GM12878 (cell line): ENCODE data around the gene TBX10. TPM values are rescaled to one million over a fixed set of nuclear protein-coding genes. Genes with fewer than 3 reads are reported as not detected.
"Not testable (repeated sequence)": the region's sequence is repeated elsewhere in the genome, so short reads cannot be mapped to it uniquely, and the experiment has no call there.

ENCODE experiments used
- ATAC-seq: fragments of 200-7000 bp; cut with Tn5 transposase; 3 replicates; pipeline ENCODE4 v1.9.1; 2020; ENCODE audit warnings: mild to moderate bottlenecking, moderate library complexity
- BruUV-seq: library from RNA; stranded (reverse); fragments of 400-500 nt; replicated peaks from 2 replicates; lab custom pipeline; 2021; lab: Mats Ljungman, UMichigan
- CTCF ChIA-PET: fragments of 300-600 bp; sonication (Branson Sonifier 250); formaldehyde crosslinking; extraction: SDS; loops from one replicate; lab custom pipeline; 2021; ENCODE audit warnings: inconsistent platforms; lab: Yijun Ruan, JAX
- POLR2A ChIA-PET: fragments of 350-600 bp; formaldehyde crosslinking; extraction: SDS; loops from one replicate; lab custom pipeline; 2021; ENCODE audit warnings: inconsistent platforms; lab: Charles Lee
- RAD21 ChIA-PET: fragments of 300-600 bp; sonication (Branson Sonifier 250); formaldehyde crosslinking; loops from one replicate; lab custom pipeline; 2023; ENCODE audit warnings: antibody characterized with exemption; ENCODE audit not compliant: unreplicated experiment; lab: Charles Lee
- SMC1A ChIA-PET: fragments of 300-600 bp; sonication (Branson Sonifier 250); formaldehyde crosslinking; loops from one replicate; lab custom pipeline; 2023; ENCODE audit not compliant: unreplicated experiment, uncharacterized antibody; lab: Charles Lee
- DNase-seq: peaks from one replicate; pipeline ENCODE4 v3.0.0-alpha.2; 2011; ENCODE audit warnings: low read depth, low spot score
- FAIRE-seq: peaks from 3 replicates; lab custom pipeline; 2011; peaks lifted over from hg19 to GRCh38; lab: Jason Lieb, UNC
- H2AFZ ChIP-seq: 2 replicates; pipeline ENCODE4 v1.6.0; 2011; ENCODE audit warnings: low read depth, low read length, control low read depth; ENCODE audit not compliant: control insufficient read depth
- H3K27ac ChIP-seq: 2 replicates; pipeline ENCODE4 v1.5.1; 2011; ENCODE audit warnings: control low read depth; ENCODE audit not compliant: control insufficient read depth, insufficient read depth
- H3K27me3 ChIP-seq, 2 experiments: replicated peaks in 1 of 2; 2 replicates each; pipeline versions ENCODE4 v1.6.0 to v1.6.1; 2011; ENCODE audit warnings: low read length in 1 of 2; ENCODE audit not compliant: control insufficient read depth in 2 of 2, insufficient read depth in 2 of 2
- H3K36me3 ChIP-seq, 2 experiments: 2 replicates each; pipeline ENCODE4 v1.5.1; 2011; ENCODE audit warnings: low read length in 1 of 2; ENCODE audit not compliant: control insufficient read depth in 2 of 2, insufficient read depth in 2 of 2
- H3K4me1 ChIP-seq: 2 replicates; pipeline ENCODE4 v1.6.1; 2011; ENCODE audit warnings: mild to moderate bottlenecking, low read length, moderate library complexity, mixed read lengths; ENCODE audit not compliant: control insufficient read depth, insufficient read depth
- H3K4me2 ChIP-seq: 2 replicates; pipeline ENCODE4 v1.6.0; 2011; ENCODE audit warnings: control low read depth; ENCODE audit not compliant: control insufficient read depth, insufficient read depth
- H3K4me3 ChIP-seq: fragments of 200-600 bp; sonication (generic); 2 replicates; pipeline ENCODE4 v1.5.1; 2016
- H3K79me2 ChIP-seq: 2 replicates; pipeline ENCODE4 v1.6.0; 2011; ENCODE audit warnings: low read length; ENCODE audit not compliant: control insufficient read depth, insufficient read depth
- H3K9ac ChIP-seq: 2 replicates; pipeline ENCODE4 v1.8.0; 2011; ENCODE audit warnings: low read length, control low read depth, mixed read lengths; ENCODE audit not compliant: control insufficient read depth, insufficient read depth
- H3K9me3 ChIP-seq: replicated peaks from 3 replicates; pipeline ENCODE4 v1.5.1; 2011; ENCODE audit warnings: mild to moderate bottlenecking, low read length; ENCODE audit not compliant: control insufficient read depth, insufficient read depth
- H4K20me1 ChIP-seq: 2 replicates; pipeline ENCODE4 v1.6.0; 2011; ENCODE audit not compliant: control insufficient read depth, insufficient read depth
- WGBS: methylation state at CpG from one replicate; pipeline ENCODE4 v1.1.6; 2016; ENCODE audit warnings: low lambda C conversion rate; ENCODE audit not compliant: insufficient replicate concordance, insufficient coverage; ENCODE audit errors: missing lambda C conversion rate; 5-methylcytosine and 5-hydroxymethylcytosine counted together
- in situ Hi-C: fragments of 300-500 bp; cut with MboI; formaldehyde crosslinking; loops from 9 replicates; pipeline ENCODE4 v1.14.3; 2018; ENCODE audit warnings: mixed read lengths
- intact Hi-C: fragments of 100-400 bp; cut with micrococcal nuclease; formaldehyde crosslinking; loops from one replicate; pipeline ENCODE4 v1.14.2; 2022; ENCODE audit not compliant: unreplicated experiment
- polyA plus RNA-seq, 11 experiments: library from polyadenylated mRNA; depleted of rRNA in 4 of 11; unstranded in 6 of 11; stranded (reverse) in 5 of 11; fragments of >200 nt; fragmentation: Nextera tagmentation in 4 of 11; fragmentation: Illumina TruSeq in 1 of 11; extraction: Ambion mirVana in 4 of 11; extraction: Trizol in 1 of 11; gene quantifications; 1 replicate in 1 of 11; 2 replicates in 10 of 11; pipeline versions ENCODE4 v1.2.1 to v1.2.3, GENCODE V29; 2011 to 2016; ENCODE audit warnings: inconsistent platforms in 2 of 11, missing spikeins in 2 of 11, low read depth in 1 of 11
- total RNA-seq, 4 experiments: library from RNA; depleted of rRNA in 3 of 4; stranded (reverse); fragments of >200 nt in 3 of 4; fragmentation: Illumina TruSeq in 1 of 4; extraction: Trizol in 1 of 4; gene quantifications; 2 replicates each; pipeline versions ENCODE4 v1.2.1 to v1.2.3, GENCODE V29; 2013 to 2021

TBX10 gene
- total and polyA plus RNA-seq, 10 of the 15 experiments (the other 5 are each of a cell fraction or from before 2014, with no cell fraction given), result 0.10 to 0.44 (median 0.20) TPM; not detected in 4

DNA sequence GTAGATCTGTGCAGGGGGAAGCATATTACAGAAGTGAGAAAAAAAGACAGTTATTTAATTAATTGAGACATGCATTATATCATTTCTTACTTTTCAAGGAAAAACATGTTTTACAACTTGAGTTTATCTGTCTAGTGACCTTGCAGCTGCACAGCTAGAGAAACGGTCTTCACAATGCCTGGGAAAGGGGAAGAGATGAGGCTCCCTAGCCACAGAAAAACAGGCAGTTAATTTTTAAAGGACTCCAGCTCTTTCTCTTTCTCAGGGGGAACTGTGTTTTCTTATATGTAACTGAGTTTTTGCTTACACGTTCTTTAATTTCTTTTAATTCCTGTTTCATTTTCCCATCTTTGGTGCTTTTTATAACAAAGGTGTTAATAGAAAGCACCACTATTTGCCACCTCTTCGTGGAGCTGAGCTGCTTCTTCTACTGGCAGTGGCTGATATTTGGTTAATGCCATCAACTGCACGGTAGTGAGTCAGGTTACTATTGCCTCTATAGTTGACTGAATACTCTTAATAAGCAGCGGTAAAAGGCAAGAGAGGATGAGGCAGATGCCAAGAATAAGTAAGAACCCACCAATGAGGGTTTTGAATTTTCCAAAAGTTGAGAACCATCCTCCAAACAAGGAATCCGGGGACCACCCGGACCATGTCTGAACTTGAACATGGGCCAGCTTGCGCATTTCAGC is 46.2 kb upstream of the TBX10 start:
- H3K4me3 ChIP-seq, H3K79me2 ChIP-seq, H3K27me3 ChIP-seq, DNase-seq, in situ Hi-C loops, H3K36me3 ChIP-seq, intact Hi-C loops, POLR2A ChIA-PET, BruUV-seq, H3K9me3 ChIP-seq, ATAC-seq, H3K27ac ChIP-seq, H4K20me1 ChIP-seq, H3K9ac ChIP-seq, SMC1A ChIA-PET, H3K4me1 ChIP-seq, H2AFZ ChIP-seq, H3K4me2 ChIP-seq, FAIRE-seq: not testable (repeated sequence)
- ChIA-PET CTCF (interaction anchor here (0.6 kb wide), 1 partner anchor 612 kb away, joined by 3 read pairs; no protein-coding TSS in a partner anchor), RAD21 (interaction anchor here (1.2 kb wide), 1 partner anchor 109 kb away, joined by 4 read pairs; no protein-coding TSS in a partner anchor)
- WGBS, result 26% methylated on average over 8 of the region's 8 CpGs

- SMC1A ChIA-PET, DNase-seq, intact Hi-C loops, H3K4me2 ChIP-seq, RAD21 ChIA-PET, H3K27me3 ChIP-seq, FAIRE-seq, in situ Hi-C loops, H3K79me2 ChIP-seq, BruUV-seq, H3K4me3 ChIP-seq, ATAC-seq, POLR2A ChIA-PET, H3K36me3 ChIP-seq, H3K4me1 ChIP-seq, H4K20me1 ChIP-seq, H3K27ac ChIP-seq, H2AFZ ChIP-seq, H3K9me3 ChIP-seq, H3K9ac ChIP-seq, CTCF ChIA-PET: not testable (repeated sequence)
- WGBS, result 50% methylated on average over 14 of the region's 14 CpGs
Measured at GRCh38 chr11:67682126-67683034, 42.8 kb upstream of the TBX10 start.
